Upper lobe of left lung (tissue), 6 donors: ENCODE results near the gene BICRA. TPM values are rescaled to one million over a fixed set of nuclear protein-coding genes. Genes with fewer than 3 reads are reported as not detected.
A peak's percentile ranks its signal among the peaks of the same experiment; 100 is the strongest.
"Not testable (repeated sequence)": the region's sequence is repeated elsewhere in the genome, so short reads cannot be mapped to it uniquely, and the experiment has no call there.

Experiments used
- ATAC-seq, 2 donors: fragments of 200-7000 bp; cut with Tn5 transposase; one replicate each; pipeline ENCODE4 v1.9.1; 2022; ENCODE audit warnings: mild to moderate bottlenecking in 2 of 2, moderate library complexity in 2 of 2; ENCODE audit not compliant: low FRiP score in 2 of 2
- DNase-seq, 2 donors: peaks; one replicate each; pipeline ENCODE4 v3.0.0-alpha.2; 2019 to 2020
- H3K27ac ChIP-seq, 4 donors: fragments of 200-600 bp; sonication (generic); one replicate each; pipeline ENCODE4 v1.5.1; 2016 to 2019
- H3K27me3 ChIP-seq, 4 donors: fragments of 200-600 bp; sonication (generic); one replicate each; pipeline ENCODE4 v1.5.1; 2017 to 2019
- H3K36me3 ChIP-seq, 4 donors: fragments of 200-600 bp; sonication (generic); one replicate each; pipeline ENCODE4 v1.5.1; 2016 to 2019
- H3K4me1 ChIP-seq, 4 donors: fragments of 200-600 bp; sonication (generic); one replicate each; pipeline ENCODE4 v1.5.1; 2018 to 2019
- H3K4me3 ChIP-seq, 4 donors: fragments of 200-600 bp; sonication (generic); one replicate each; pipeline ENCODE4 v1.5.1; 2017 to 2019; ENCODE audit warnings: mild to moderate bottlenecking in 2 of 4, moderate library complexity in 1 of 4
- H3K9me3 ChIP-seq, 4 donors: fragments of 200-600 bp; sonication (generic); one replicate each; pipeline ENCODE4 v1.5.1; 2018 to 2019
- CTCF ChIP-seq, 6 experiments: fragments of 450-650 bp in 4 of 6; fragments of 200-600 bp in 2 of 6; sonication (generic) in 2 of 6; IDR thresholded peaks; one replicate each; pipeline ENCODE4 v1.5.1; 2016 to 2019; ENCODE audit warnings: antibody characterized with exemption in 6 of 6
- EP300 ChIP-seq, 4 donors: sonication (generic); formaldehyde crosslinking; IDR thresholded peaks; one replicate each; pipeline ENCODE4 v1.5.1; 2017; ENCODE audit warnings: antibody characterized with exemption in 4 of 4, control low read depth in 2 of 4
- POLR2A ChIP-seq, 4 donors: fragments of 450-650 bp; IDR thresholded peaks; one replicate each; pipeline ENCODE4 v1.5.1; 2016 to 2017; ENCODE audit warnings: antibody characterized with exemption in 4 of 4, mild to moderate bottlenecking in 2 of 4
- POLR2AphosphoS5 ChIP-seq, 2 donors: sonication (generic); formaldehyde crosslinking; IDR thresholded peaks; one replicate each; pipeline ENCODE4 v1.5.1; 2017; ENCODE audit warnings: antibody characterized with exemption in 2 of 2
- WGBS, 2 donors: methylation state at CpG; one replicate each; pipeline ENCODE4 v1.1.5; 2017 to 2018; 5-methylcytosine and 5-hydroxymethylcytosine counted together
- total RNA-seq, 6 donors: library from RNA; depleted of rRNA in 4 of 6; stranded (reverse); fragments of >200 nt in 4 of 6; gene quantifications; one replicate each; pipeline versions ENCODE4 v1.1.0 to v1.2.1, GENCODE V29; 2016 to 2021
- donor health status: DM: no; HTN: no; CAD: no; lungs with moderate emphysema.
- donor health status: DM: no; HTN: yes; CAD: no; lungs with severe emphysema.

The BICRA gene
- total RNA-seq, 6 donors from 2014 or later = 5.0 to 66.1 (median 15.2) TPM

DNA sequence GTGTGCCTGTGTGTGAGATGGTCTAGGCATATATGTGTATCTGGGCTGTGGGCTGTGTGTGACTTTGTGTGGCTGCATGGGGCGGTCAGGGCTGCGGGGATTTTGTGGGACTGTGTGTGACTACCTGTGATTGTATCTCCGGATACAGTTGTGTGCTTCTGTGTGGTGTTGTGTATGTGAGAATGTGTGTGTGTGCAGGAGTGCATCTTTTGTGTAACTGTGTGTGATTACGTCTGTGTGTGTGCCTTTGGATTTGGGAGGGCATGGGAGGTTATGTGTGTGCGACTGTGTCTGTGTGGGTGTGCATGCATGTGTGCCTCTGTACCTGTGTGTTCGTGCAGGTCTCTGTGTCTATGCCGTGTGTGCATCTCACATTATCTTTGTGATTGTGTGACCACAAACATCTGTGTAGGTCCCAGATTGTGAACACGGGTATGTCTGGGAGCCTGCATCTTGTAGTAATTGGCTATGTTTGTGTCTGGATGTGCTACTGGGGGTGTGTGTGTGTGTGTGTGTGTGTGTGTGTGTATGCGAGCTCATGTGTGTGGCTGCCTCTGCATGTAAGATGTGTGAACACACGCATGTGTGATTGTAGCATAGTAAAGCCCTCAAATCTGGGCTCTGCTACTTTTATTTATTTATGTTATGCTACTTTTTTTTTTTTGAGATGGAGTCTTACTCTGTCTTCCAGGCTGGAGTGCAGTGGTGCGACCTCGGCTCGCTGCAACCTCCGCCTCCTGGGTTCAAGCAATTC is 111.9 kb downstream of the BICRA start:
- no peak for ATAC-seq
- Histone ChIP-seq H3K9me3 (no peaks in the 10 kb centered on the region), H3K27ac (peak overlapping the region; percentile 75 to 89 (median 88)), H3K4me3 (peak overlapping the region in 1 of 4 donors; percentile 10), H3K36me3 (peaks cover 0 to 49% (median 14%) of the 10 kb centered on the region in 4 donors), H3K27me3 (no peaks in the 10 kb centered on the region), H3K4me1 (peaks cover 66 to 73% (median 67%) of the 10 kb centered on the region in 4 donors)
- TF ChIP-seq CTCF (IDR thresholded peaks at IDR 0.05) (no peak), POLR2AphosphoS5 (IDR thresholded peaks at IDR 0.05) (no peak), POLR2A (IDR thresholded peaks at IDR 0.05) (no peak), EP300 (IDR thresholded peaks at IDR 0.05) (no peak)
- DNase-seq = no peak
- 88 to 92% methylated on average over 11 to 14 of the region's 14 CpGs for WGBS, 2 donors

DNA sequence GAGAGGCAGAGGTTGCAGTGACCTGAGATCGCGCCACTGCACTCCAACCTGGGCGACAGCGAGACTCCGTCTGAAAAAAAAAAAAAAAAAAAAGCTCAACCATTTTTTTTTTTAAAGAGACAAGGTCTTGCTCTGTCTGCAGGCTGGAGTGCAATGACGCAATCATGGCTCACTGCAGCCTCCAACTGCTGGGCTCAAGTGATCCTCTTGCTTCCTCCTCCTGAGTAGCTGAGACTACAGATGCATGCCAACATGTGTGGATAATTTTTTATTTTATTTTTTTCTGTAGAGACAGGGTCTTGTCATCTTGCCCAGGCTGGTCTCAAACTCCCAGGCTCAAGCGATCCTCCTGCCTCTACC is 114.6 kb downstream of the BICRA start:
- ATAC-seq (peak in 1 of 2 donors; percentile 59), DNase-seq (peak in 1 of 2 donors; percentile 92)
- Histone ChIP-seq H3K9me3 (no peaks in the 10 kb centered on the region), H3K27ac (peak overlapping the region; percentile 56 to 82 (median 79)), H3K27me3 (no peaks in the 10 kb centered on the region), H3K36me3 (peaks cover 0 to 50% (median 13%) of the 10 kb centered on the region in 4 donors), H3K4me3 (peak overlapping the region in 1 of 4 donors; percentile 8), H3K4me1 (peaks cover 66 to 77% (median 72%) of the 10 kb centered on the region in 4 donors)
- 29 to 35% methylated on average over 7 of the region's 7 CpGs for WGBS, 2 donors
- peak in 1 of 2 donors; percentile 20 for TF ChIP-seq POLR2AphosphoS5 (IDR thresholded peaks at IDR 0.05)
- no peak for TF ChIP-seq EP300 (IDR thresholded peaks at IDR 0.05)

DNA sequence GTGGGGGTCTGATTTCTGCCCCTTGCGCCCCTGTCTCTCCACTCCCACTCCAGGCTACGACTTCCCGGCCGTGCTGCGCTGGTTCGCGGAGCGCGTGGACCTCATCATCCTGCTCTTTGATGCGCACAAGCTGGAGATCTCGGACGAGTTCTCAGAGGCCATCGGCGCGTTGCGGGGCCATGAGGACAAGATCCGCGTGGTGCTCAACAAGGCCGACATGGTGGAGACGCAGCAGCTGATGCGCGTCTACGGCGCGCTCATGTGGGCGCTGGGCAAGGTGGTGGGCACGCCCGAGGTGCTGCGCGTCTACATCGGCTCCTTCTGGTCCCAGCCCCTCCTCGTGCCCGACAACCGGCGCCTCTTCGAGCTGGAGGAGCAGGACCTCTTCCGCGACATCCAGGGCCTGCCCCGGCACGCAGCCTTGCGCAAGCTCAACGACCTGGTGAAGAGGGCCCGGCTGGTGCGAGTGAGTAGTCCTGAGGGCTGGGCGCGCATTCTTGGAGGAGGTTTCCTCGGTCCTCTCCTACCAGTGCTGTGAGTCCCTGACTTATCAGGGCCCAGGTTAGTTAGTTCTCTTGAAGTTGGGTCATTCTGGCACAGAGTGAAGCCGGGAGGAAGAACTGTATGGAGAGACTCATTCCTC is 116.9 kb downstream of the BICRA start:
- DNase-seq (peak; percentile 93 to 95), ATAC-seq (peak; percentile 24 to 78)
- Histone ChIP-seq H3K4me1 (peaks cover 64 to 75% (median 71%) of the 10 kb centered on the region in 4 donors), H3K9me3 (no peaks in the 10 kb centered on the region), H3K27ac (peak overlapping the region; percentile 79 to 90 (median 84)), H3K27me3 (no peaks in the 10 kb centered on the region), H3K36me3 (peaks cover 0 to 57% (median 13%) of the 10 kb centered on the region in 4 donors), H3K4me3 (no peak overlapping the region)
- 78 to 84% methylated on average over 34 to 48 of the region's 48 CpGs for WGBS, 2 donors
- TF ChIP-seq CTCF (IDR thresholded peaks at IDR 0.05) (no peak), POLR2A (IDR thresholded peaks at IDR 0.05) (no peak), POLR2AphosphoS5 (IDR thresholded peaks at IDR 0.05) (peak; percentile 22 to 59), EP300 (IDR thresholded peaks at IDR 0.05) (peak in 1 of 4 donors; percentile 57)

GRCh38 chr19:47726467-47726866 is 117.5 kb downstream of the BICRA start:
- H3K4me3 ChIP-seq = no peak overlapping the region
- TF ChIP-seq CTCF (IDR thresholded peaks at IDR 0.05) (no peak), EP300 (IDR thresholded peaks at IDR 0.05) (peak in 1 of 4 donors; percentile 19), POLR2A (IDR thresholded peaks at IDR 0.05) (no peak), POLR2AphosphoS5 (IDR thresholded peaks at IDR 0.05) (peak in 1 of 2 donors; percentile 25)
- peaks cover 0 to 57% (median 13%) of the 10 kb centered on the region in 4 donors for H3K36me3 ChIP-seq
- H3K27me3 ChIP-seq = no peaks in the 10 kb centered on the region
- H3K4me1 ChIP-seq = peaks cover 62 to 75% (median 69%) of the 10 kb centered on the region in 4 donors
- H3K27ac ChIP-seq = peak overlapping the region; percentile 79 to 90 (median 84)
- ATAC-seq (no peak), DNase-seq (peak in 1 of 2 donors; percentile 56)
- 20 to 43% methylated on average over 4 of the region's 4 CpGs for WGBS, 2 donors
- H3K9me3 ChIP-seq = no peaks in the 10 kb centered on the region

DNA sequence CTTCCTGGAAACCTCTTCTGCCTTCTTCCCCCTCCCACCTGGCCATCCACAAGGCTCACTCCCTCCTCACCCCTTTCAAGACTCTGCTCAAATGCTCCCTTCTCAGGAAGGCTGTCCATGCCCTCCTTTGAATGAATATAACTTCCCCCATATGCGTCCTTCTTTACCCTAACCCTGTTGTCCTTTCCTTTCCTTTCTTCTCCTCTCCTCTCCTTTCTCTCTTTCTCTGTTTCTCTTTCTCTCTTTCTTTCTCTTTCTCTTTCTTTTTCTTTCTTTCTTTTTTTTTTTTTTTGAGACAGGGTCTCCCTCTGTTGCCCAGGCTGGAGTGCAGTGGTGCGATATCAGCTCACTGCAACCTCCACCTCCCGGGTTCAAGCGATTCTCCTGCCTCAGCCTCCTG is 119.4 kb downstream of the BICRA start:
- Histone ChIP-seq H3K4me1 (peaks cover 55 to 69% (median 63%) of the 10 kb centered on the region in 4 donors), H3K36me3 (peaks cover 0 to 65% (median 15%) of the 10 kb centered on the region in 4 donors), H3K27ac (peak overlapping the region; percentile 80 to 90 (median 87))
- not testable (repeated sequence) for DNase-seq, H3K9me3 ChIP-seq, ATAC-seq, H3K4me3 ChIP-seq, H3K27me3 ChIP-seq
- WGBS, 2 donors = 91 to 93% methylated on average over 4 of the region's 4 CpGs
